Ramos (cell line): ENCODE measurements around the gene DOCK2.

Experiments used
- in situ Hi-C: fragments of 300-500 bp; cut with MboI; formaldehyde crosslinking; loops from one replicate; pipeline ENCODE4 v1.14.3; 2022; ENCODE audit warnings: low sequenced_read_pairs; ENCODE audit not compliant: unreplicated experiment

The DOCK2 gene

GRCh38 chr5:169838688-169839087, 201.6 kb downstream of the DOCK2 start:
- in situ Hi-C loops = no loop called here

GRCh38 chr5:169840405-169840804, 203.3 kb downstream of the DOCK2 start:
- in situ Hi-C loops = no loop called here

- in situ Hi-C loops = no loop called here
These were observed 205.6 kb downstream of the DOCK2 start for GRCh38 chr5:169842699-169843098.

GRCh38 chr5:169847519-169847918, 210.4 kb downstream of the DOCK2 start:
- in situ Hi-C loops = no loop called here

GRCh38 chr5:169848271-169848670, 211.2 kb downstream of the DOCK2 start:
- in situ Hi-C loops = no loop called here

GRCh38 chr5:169848792-169849191, 211.7 kb downstream of the DOCK2 start:
- in situ Hi-C loops = no loop called here

GRCh38 chr5:169850409-169850808, 213.3 kb downstream of the DOCK2 start:
- in situ Hi-C loops = no loop called here

- in situ Hi-C loops = no loop called here
These were observed 214.3 kb downstream of the DOCK2 start for GRCh38 chr5:169851321-169851850.

GRCh38 chr5:169856571-169856970, 219.5 kb downstream of the DOCK2 start:
- in situ Hi-C loops = no loop called here

- in situ Hi-C loops = no loop called here
These were observed 223.5 kb downstream of the DOCK2 start for GRCh38 chr5:169860585-169860984.

- in situ Hi-C loops = no loop called here
These were observed 224.4 kb downstream of the DOCK2 start for GRCh38 chr5:169861433-169861832.

GRCh38 chr5:169861934-169862333, 224.9 kb downstream of the DOCK2 start:
- in situ Hi-C loops = no loop called here

- in situ Hi-C loops = no loop called here
These were observed 225.3 kb downstream of the DOCK2 start for GRCh38 chr5:169862391-169862811.

- in situ Hi-C loops = no loop called here
These were observed 227.4 kb downstream of the DOCK2 start for GRCh38 chr5:169864483-169864882.

GRCh38 chr5:169867347-169867746, 230.3 kb downstream of the DOCK2 start:
- in situ Hi-C loops = no loop called here

GRCh38 chr5:169869066-169869465, 232.0 kb downstream of the DOCK2 start:
- in situ Hi-C loops = no loop called here

- in situ Hi-C loops = no loop called here
These were observed 233.1 kb downstream of the DOCK2 start for GRCh38 chr5:169870211-169870610.

GRCh38 chr5:169871826-169872490, 234.9 kb downstream of the DOCK2 start:
- in situ Hi-C loops = no loop called here

GRCh38 chr5:169873642-169874041, 236.6 kb downstream of the DOCK2 start:
- in situ Hi-C loops = no loop called here

- in situ Hi-C loops = no loop called here
These were observed 237.5 kb downstream of the DOCK2 start for GRCh38 chr5:169874621-169875020.

GRCh38 chr5:169875091-169875728, 238.1 kb downstream of the DOCK2 start:
- in situ Hi-C loops = no loop called here

GRCh38 chr5:169875731-169876130, 238.7 kb downstream of the DOCK2 start:
- in situ Hi-C loops = no loop called here
